Measurements from ENCODE around the gene RAB42. TPM values are rescaled to one million over a fixed set of nuclear protein-coding genes. Genes with fewer than 3 reads are reported as not detected.
"Not testable (repeated sequence)": the region's sequence is repeated elsewhere in the genome, so short reads cannot be mapped to it uniquely, and the experiment has no call there.

RAB42 gene
- total RNA-seq, 1 donor from 2014 or later: 1.4 TPM

GRCh38 chr1:28580722-28581530, 11.1 kb upstream of the RAB42 start:
- DNase-seq (no peak), ATAC-seq (ENCODE audit: poor library complexity) (peak; percentile 33)
- intact Hi-C loops (cut with DNase I): no loop called here

GRCh38 chr1:28581531-28582247, 10.4 kb upstream of the RAB42 start:
- intact Hi-C loops (cut with DNase I): no loop called here
- DNase-seq (peak; percentile 98), ATAC-seq (ENCODE audit: poor library complexity) (peak; percentile 99)

- DNase-seq (no peak), ATAC-seq (ENCODE audit: poor library complexity) (peak; percentile 23)
- intact Hi-C loops (cut with DNase I): no loop called here
Measured at GRCh38 chr1:28582248-28582615, 9.8 kb upstream of the RAB42 start.

GRCh38 chr1:28586585-28587391, 5.3 kb upstream of the RAB42 start:
- ATAC-seq (ENCODE audit: poor library complexity); intact Hi-C loops (cut with DNase I); DNase-seq: not testable (repeated sequence)

GRCh38 chr1:28592321-28593071, 431 bp downstream of the RAB42 start:
- intact Hi-C loops (cut with DNase I): no loop called here
- peak; percentile 81 for ATAC-seq (ENCODE audit: poor library complexity)
- peak; percentile 46 for DNase-seq

- ATAC-seq (ENCODE audit: poor library complexity); intact Hi-C loops (cut with DNase I); DNase-seq: not testable (repeated sequence)
Measured at GRCh38 chr1:28593988-28594356, 1.9 kb downstream of the RAB42 start.

GRCh38 chr1:28594686-28595411, 2.8 kb downstream of the RAB42 start:
- ATAC-seq (ENCODE audit: poor library complexity); intact Hi-C loops (cut with DNase I): not testable (repeated sequence)
- DNase-seq: peak; percentile 47

GRCh38 chr1:28595412-28596191, 3.5 kb downstream of the RAB42 start:
- intact Hi-C loops (cut with DNase I): no loop called here
- DNase-seq (no peak), ATAC-seq (ENCODE audit: poor library complexity) (no peak)

- DNase-seq; ATAC-seq (ENCODE audit: poor library complexity); intact Hi-C loops (cut with DNase I): not testable (repeated sequence)
Measured at GRCh38 chr1:28596276-28596675, 4.2 kb downstream of the RAB42 start.

- peak; percentile 29 for ATAC-seq (ENCODE audit: poor library complexity)
- no peak for DNase-seq
- intact Hi-C loops (cut with DNase I): loop anchor here (10.0 kb wide), 1 partner anchor 87 kb away; no protein-coding TSS in a partner anchor
Measured at GRCh38 chr1:28601696-28602095, 9.6 kb downstream of the RAB42 start.

- peak; percentile 48 for DNase-seq
- intact Hi-C loops (cut with DNase I): loop anchor here (10.0 kb wide), 1 partner anchor 88 kb away; no protein-coding TSS in a partner anchor
Measured at GRCh38 chr1:28602536-28603439, 10.7 kb downstream of the RAB42 start.

GRCh38 chr1:28604411-28604810, 12.3 kb downstream of the RAB42 start:
- DNase-seq: no peak
- intact Hi-C loops (cut with DNase I): loop anchor here (10.0 kb wide), 1 partner anchor 90 kb away; no protein-coding TSS in a partner anchor
- ATAC-seq (ENCODE audit: poor library complexity): no peak

More at GRCh38 chr1:28602536-28603439, 10.7 kb downstream of the RAB42 start:
- peak; percentile 82 for ATAC-seq (ENCODE audit: poor library complexity)

GRCh38 chr1:28604962-28605361, 12.9 kb downstream of the RAB42 start:
- DNase-seq (no peak), ATAC-seq (ENCODE audit: poor library complexity) (no peak)
- intact Hi-C loops (cut with DNase I): loop anchor here (10.0 kb wide), 1 partner anchor 90 kb away; no protein-coding TSS in a partner anchor

- ATAC-seq (ENCODE audit: poor library complexity) (no peak), DNase-seq (no peak)
- intact Hi-C loops (cut with DNase I): loop anchor here (10.0 kb wide), 1 partner anchor 92 kb away; no protein-coding TSS in a partner anchor
Measured at GRCh38 chr1:28606771-28607170, 14.7 kb downstream of the RAB42 start.

- intact Hi-C loops (cut with DNase I): no loop called here
- ATAC-seq (ENCODE audit: poor library complexity) (no peak), DNase-seq (no peak)
Measured at GRCh38 chr1:28613175-28613574, 21.1 kb downstream of the RAB42 start.

GRCh38 chr1:28631713-28632112, 39.6 kb downstream of the RAB42 start:
- intact Hi-C loops (cut with DNase I): no loop called here
- DNase-seq (no peak), ATAC-seq (ENCODE audit: poor library complexity) (no peak)

Data from Right ventricle myocardium superior (tissue), 1 donor.